22Rv1 (cell line): ENCODE results near the gene ARHGEF5.
A peak's percentile ranks its signal among the peaks of the same experiment; 100 is the strongest.

ENCODE experiments used
- H3K27ac ChIP-seq: fragments of 450-650 bp; 2 replicates; pipeline ENCODE4 v1.5.1; 2017
- ZFX ChIP-seq: fragments of 450-650 bp; IDR thresholded peaks from 2 replicates; pipeline ENCODE4 v1.6.1; 2017; ENCODE audit warnings: antibody characterized with exemption, borderline replicate concordance
- TF ChIP-seq, protein P1 (sequence below): fragments of 450-650 bp; IDR thresholded peaks from 2 replicates; pipeline ENCODE4 v1.5.1; 2017; ENCODE audit warnings: mild to moderate bottlenecking

Gene ARHGEF5

DNA sequence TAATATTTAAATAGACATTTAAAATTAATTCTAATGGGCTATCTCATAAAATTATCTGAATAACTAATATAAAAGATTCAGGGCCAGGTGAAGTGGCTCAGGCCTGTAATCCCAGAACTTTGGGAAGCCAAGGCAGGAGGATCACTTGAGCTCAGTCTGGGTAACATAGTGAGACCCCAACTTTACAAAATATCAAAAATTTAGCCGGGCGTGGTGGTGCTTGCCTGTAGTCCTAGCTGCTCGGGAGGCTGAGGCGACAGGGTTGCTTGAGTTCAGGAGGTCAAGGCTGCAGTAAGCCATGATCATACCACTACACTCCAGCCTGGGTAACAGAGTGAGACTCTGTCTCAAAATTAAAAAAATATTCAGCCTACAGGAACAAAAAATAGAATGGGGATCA lies 35.8 kb downstream of the ARHGEF5 start:
- TF ChIP-seq ZFX = no peak
- TF ChIP-seq, protein P1, sequence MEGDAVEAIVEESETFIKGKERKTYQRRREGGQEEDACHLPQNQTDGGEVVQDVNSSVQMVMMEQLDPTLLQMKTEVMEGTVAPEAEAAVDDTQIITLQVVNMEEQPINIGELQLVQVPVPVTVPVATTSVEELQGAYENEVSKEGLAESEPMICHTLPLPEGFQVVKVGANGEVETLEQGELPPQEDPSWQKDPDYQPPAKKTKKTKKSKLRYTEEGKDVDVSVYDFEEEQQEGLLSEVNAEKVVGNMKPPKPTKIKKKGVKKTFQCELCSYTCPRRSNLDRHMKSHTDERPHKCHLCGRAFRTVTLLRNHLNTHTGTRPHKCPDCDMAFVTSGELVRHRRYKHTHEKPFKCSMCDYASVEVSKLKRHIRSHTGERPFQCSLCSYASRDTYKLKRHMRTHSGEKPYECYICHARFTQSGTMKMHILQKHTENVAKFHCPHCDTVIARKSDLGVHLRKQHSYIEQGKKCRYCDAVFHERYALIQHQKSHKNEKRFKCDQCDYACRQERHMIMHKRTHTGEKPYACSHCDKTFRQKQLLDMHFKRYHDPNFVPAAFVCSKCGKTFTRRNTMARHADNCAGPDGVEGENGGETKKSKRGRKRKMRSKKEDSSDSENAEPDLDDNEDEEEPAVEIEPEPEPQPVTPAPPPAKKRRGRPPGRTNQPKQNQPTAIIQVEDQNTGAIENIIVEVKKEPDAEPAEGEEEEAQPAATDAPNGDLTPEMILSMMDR = no peak
- H3K27ac ChIP-seq = peak overlapping the region; percentile 14; the same call in 1 of the 2 replicates

DNA sequence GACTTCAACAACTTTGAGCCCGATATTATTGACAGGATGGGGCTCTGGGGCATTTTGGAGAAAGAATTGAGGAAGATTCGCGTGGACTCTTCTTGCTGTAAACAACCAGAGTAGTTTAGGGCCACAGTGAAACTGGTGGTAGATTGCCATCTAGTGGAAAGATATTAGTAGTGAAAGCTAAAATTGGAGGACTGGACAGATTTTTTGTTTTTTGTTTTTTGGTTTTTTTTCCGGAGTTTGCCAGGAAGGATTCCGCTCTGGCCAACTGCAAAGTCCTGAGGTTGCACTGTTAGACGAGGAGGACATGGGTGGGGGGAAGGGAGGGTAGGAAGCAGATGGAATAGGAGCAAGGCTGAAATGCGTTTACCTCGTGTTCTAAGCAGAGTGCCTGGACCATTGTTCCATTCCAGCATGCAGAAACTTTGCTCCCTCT lies 36.6 kb downstream of the ARHGEF5 start:
- no peak overlapping the region for H3K27ac ChIP-seq
- TF ChIP-seq, protein P1 = peak; percentile 90
- no peak for TF ChIP-seq ZFX

DNA sequence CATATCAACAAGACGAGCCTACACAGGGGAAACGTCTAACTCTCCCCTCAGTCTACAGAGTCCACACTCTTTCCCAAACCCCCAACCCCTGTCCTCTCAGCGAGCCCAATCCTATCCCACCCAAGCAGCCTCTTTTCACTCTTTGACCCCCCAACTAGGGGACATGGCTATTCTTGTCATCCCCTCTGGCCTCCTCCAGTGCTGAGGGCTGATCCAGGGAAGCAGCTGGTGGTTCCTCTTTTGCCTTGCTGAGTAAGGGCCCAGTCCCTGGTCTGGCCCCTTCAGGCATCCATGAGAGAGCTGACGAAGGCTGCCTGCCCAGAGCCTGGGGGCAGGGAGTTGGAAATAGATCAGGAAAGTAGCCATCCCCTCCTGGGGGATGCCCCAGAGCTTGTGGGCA lies 41.9 kb downstream of the ARHGEF5 start:
- no peak for TF ChIP-seq ZFX
- TF ChIP-seq, protein P1 = no peak
- no peak overlapping the region for H3K27ac ChIP-seq

DNA sequence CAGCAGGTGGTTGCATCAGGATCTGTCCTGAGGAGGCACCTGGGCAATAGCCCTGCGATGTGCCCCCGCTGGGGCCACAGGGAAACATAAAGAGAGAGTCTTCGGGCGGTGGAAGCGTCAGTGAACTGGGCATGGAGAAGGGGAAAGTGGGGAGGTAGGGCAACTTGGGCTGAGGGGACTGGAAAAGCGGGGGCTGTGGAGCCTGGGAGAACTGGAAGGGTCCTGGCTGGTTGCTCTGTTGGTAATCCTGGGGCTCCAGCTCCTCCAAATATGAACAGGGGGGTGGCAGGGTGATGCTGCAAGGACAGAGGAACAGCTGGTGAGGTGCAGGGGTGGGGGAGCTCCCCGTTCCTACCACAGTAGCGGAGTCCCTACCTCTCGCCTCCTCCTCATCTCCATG lies 43.1 kb downstream of the ARHGEF5 start:
- TF ChIP-seq ZFX = no peak
- TF ChIP-seq, protein P1 = no peak
- H3K27ac ChIP-seq = no peak overlapping the region

DNA sequence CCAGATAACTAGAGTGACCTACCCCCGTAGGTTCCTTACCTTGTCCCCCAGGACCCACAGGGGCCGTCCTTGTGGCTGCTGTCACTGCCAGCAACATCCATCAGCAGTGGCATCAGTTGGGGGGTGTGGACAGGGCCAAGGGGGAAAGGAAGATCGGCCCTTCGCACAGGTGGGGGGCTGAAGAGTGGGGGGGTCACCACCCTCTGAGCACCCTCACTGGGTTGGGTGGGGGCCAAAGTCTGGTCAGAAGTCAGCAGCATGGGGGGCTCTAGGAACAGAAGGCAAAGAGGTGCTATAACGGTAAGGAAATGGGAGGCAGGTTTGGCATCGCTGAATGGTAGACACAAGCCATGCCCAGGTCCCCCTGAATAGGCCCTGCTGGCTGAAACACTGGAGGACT lies 43.7 kb downstream of the ARHGEF5 start:
- TF ChIP-seq ZFX = no peak
- TF ChIP-seq, protein P1 = no peak
- H3K27ac ChIP-seq = no peak overlapping the region

DNA sequence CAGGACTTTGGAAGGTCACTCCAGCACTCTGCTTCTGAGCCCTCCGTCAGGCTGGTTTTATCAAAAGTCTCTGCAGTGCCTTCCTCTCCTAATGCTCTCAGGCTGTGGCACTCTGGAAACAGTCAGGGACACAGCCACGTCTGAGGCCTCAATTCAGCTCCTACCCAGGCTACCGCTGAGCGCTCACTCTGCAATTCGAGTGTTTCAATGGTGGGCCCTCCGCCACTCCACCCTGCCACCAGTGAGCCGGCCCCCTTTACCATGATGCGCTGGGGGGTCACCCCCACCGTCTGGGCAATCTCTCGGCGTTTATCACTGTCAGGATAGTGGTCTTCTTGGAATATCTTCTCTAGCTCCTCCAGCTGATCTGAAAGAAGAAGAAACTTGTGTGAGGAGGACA lies 44.7 kb downstream of the ARHGEF5 start:
- TF ChIP-seq, protein P1 = no peak
- TF ChIP-seq ZFX = no peak
- H3K27ac ChIP-seq = no peak overlapping the region

DNA sequence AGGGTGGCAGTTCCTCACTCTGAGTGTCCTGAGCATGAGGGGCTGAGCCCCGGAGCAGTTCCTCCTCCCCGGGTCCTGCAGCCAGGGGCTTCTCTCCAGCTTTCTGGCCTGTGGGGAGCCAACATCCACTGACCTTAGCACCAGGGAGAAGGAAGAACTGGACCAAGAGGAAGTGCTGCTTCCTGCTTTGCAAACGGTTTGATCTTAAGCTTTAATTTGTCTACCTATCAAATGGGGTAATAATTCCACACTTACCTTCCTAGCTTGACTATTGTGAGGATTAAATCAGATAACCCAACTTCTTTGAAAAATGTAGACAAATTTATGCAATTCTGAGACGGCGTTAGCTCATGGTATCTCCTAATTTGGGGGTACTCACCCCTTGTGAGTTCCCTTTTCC lies 46.3 kb downstream of the ARHGEF5 start:
- no peak overlapping the region for H3K27ac ChIP-seq
- no peak for TF ChIP-seq ZFX
- TF ChIP-seq, protein P1 = no peak
